Nephron progenitor cell (in vitro differentiated cells): ENCODE measurements around the gene PPP4R2.

ENCODE experiments used
- DNase-seq: peaks from one replicate; pipeline ENCODE4 v3.0.0; 2021
- H3K27ac Mint-ChIP-seq: 2 replicates; pipeline ENCODE4 v1.8.0; 2021; ENCODE audit warnings: mild to moderate bottlenecking, moderate library complexity, mixed read lengths
- H3K27me3 Mint-ChIP-seq: 2 replicates; pipeline ENCODE4 v1.8.0; 2021; ENCODE audit warnings: mild to moderate bottlenecking, low read depth, mixed read lengths; ENCODE audit not compliant: poor library complexity
- H3K36me3 Mint-ChIP-seq: 2 replicates; pipeline ENCODE4 v1.8.0; 2021; ENCODE audit warnings: low read depth, mixed read lengths
- H3K4me1 Mint-ChIP-seq: 2 replicates; pipeline ENCODE4 v1.8.0; 2021; ENCODE audit warnings: mixed read lengths
- H3K4me3 Mint-ChIP-seq: 2 replicates; pipeline ENCODE4 v1.8.0; 2021; ENCODE audit warnings: mild to moderate bottlenecking, moderate library complexity, mixed read lengths
- H3K9me3 Mint-ChIP-seq: 2 replicates; pipeline ENCODE4 v1.8.0; 2021; ENCODE audit warnings: mild to moderate bottlenecking, moderate library complexity, mixed read lengths
- TF ChIP-seq, protein P1 (sequence below): fragments of 200-600 bp; sonication (generic); IDR thresholded peaks from 2 replicates; pipeline ENCODE4 v1.5.0; 2021; ENCODE audit warnings: antibody characterized with exemption

Gene PPP4R2

DNA sequence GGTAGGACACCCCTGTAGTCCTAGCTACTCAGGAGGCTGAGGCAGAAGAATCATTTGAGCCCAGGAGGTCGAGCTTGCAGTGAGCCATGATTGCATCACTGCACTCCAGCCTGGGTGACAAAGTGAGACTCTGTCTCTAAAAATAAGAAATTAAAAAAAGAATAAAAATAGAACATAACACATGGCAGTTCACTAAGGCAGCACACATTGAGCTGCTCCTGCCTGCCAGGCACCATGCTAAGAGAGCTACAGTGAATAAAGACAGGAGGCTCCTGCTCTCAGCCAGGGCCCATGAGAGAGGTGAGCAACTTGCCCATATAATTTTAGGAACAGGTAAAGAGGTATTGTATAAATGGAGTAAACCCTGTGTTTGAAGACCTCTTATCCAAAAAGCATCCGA lies 119.2 kb downstream of the PPP4R2 start:
- no peak for DNase-seq
- Mint-ChIP-seq H3K36me3 (no peaks in the 10 kb centered on the region), H3K9me3 (peaks cover 13% of the 10 kb centered on the region), H3K27me3 (peaks cover 3% of the 10 kb centered on the region), H3K4me3 (no peak overlapping the region), H3K4me1 (no peaks in the 10 kb centered on the region), H3K27ac (no peak overlapping the region)
- TF ChIP-seq, protein P1, sequence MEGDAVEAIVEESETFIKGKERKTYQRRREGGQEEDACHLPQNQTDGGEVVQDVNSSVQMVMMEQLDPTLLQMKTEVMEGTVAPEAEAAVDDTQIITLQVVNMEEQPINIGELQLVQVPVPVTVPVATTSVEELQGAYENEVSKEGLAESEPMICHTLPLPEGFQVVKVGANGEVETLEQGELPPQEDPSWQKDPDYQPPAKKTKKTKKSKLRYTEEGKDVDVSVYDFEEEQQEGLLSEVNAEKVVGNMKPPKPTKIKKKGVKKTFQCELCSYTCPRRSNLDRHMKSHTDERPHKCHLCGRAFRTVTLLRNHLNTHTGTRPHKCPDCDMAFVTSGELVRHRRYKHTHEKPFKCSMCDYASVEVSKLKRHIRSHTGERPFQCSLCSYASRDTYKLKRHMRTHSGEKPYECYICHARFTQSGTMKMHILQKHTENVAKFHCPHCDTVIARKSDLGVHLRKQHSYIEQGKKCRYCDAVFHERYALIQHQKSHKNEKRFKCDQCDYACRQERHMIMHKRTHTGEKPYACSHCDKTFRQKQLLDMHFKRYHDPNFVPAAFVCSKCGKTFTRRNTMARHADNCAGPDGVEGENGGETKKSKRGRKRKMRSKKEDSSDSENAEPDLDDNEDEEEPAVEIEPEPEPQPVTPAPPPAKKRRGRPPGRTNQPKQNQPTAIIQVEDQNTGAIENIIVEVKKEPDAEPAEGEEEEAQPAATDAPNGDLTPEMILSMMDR, result no peak
